ENCODE results near the gene TCEAL4. TPM values are rescaled to one million over a fixed set of nuclear protein-coding genes. Genes with fewer than 3 reads are reported as not detected.

TCEAL4 gene
- total and polyA plus RNA-seq, 4 experiments from 2014 or later: 8.8 to 13.4 (median 10.6) TPM

- Mint-ChIP-seq H3K9me3 (no peaks in the 10 kb centered on the region), H3K4me3 (no peak overlapping the region), H3K36me3 (no peaks in the 10 kb centered on the region), H3K27ac (no peak overlapping the region), H3K4me1 (peaks cover 5 to 6% (median 5%) of the 10 kb centered on the region in 4 donors), H3K27me3 (no peaks in the 10 kb centered on the region)
- no peaks in the 10 kb centered on the region for H3K36me3 ChIP-seq (ENCODE audit: insufficient read depth, low read length)
- no peak for DNase-seq
- POLR2A ChIA-PET (ENCODE audit: partially characterized antibody): no interaction called here
- no peaks in the 10 kb centered on the region for H3K27me3 ChIP-seq (ENCODE audit: insufficient read depth, low read length)
- H3K4me3 ChIP-seq (ENCODE audit: low read length in 2 of 2): no peak overlapping the region
- intact Hi-C loops (cut with micrococcal nuclease): no loop called here
- no peaks in the 10 kb centered on the region for H3K9me3 ChIP-seq (ENCODE audit: control insufficient read depth in 1 of 2, low read length in 2 of 2)
- H3K27ac ChIP-seq (ENCODE audit: low read depth, low read length): no peak overlapping the region
- CTCF ChIA-PET (ENCODE audit: partially characterized antibody): no interaction called here
- peaks cover 8% of the 10 kb centered on the region for H3K4me1 ChIP-seq (ENCODE audit: insufficient read depth, low read length)
Measured at GRCh38 chrX:103549916-103550315, 35.4 kb upstream of the TCEAL4 start.

DNA sequence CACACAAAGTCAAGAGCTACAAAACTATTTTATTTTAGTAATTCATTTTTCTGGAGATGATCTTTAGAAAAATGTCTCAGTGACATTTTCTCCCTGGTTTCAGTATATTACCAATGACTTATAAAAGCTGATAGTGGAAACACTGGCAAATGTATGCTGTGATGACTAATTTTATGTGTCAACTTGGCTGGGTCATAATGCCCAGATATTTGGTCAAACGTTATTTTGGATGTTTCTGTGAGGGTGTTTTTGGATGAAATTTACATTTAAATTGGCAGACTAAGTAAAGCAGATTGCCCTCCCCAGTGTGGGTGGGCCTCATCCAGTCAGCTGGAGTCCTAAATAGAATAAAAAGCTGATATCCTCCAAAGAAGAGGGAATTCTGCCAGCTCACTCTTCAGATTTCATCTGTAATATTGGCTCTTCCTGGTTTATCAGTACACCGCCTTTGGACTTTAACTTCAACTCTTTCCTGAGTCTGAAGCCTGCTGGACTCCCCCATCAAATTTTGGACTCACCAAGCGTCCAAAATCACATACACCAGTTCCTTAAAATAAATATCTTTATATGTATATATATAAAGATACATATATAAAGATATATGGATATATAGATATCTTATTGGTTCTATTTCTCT, 34.8 kb upstream of the TCEAL4 start:
- Histone ChIP-seq H3K27me3 (ENCODE audit: insufficient read depth, low read length) (no peaks in the 10 kb centered on the region), H3K27ac (ENCODE audit: low read depth, low read length) (no peak overlapping the region), H3K4me1 (ENCODE audit: insufficient read depth, low read length) (peaks cover 11% of the 10 kb centered on the region), H3K36me3 (ENCODE audit: insufficient read depth, low read length) (no peaks in the 10 kb centered on the region), H3K9me3 (ENCODE audit: control insufficient read depth in 1 of 2, low read length in 2 of 2) (no peaks in the 10 kb centered on the region), H3K4me3 (ENCODE audit: low read length in 2 of 2) (no peak overlapping the region)
- Mint-ChIP-seq H3K4me3 (no peak overlapping the region), H3K4me1 (peaks cover 6 to 7% (median 6%) of the 10 kb centered on the region in 4 donors), H3K27me3 (no peaks in the 10 kb centered on the region), H3K27ac (no peak overlapping the region), H3K36me3 (no peaks in the 10 kb centered on the region), H3K9me3 (no peaks in the 10 kb centered on the region)
- ChIA-PET POLR2A (ENCODE audit: partially characterized antibody) (no interaction called here), CTCF (ENCODE audit: partially characterized antibody) (interaction anchor here (0.9 kb wide), 1 partner anchor 11 kb away, joined by 3 read pairs; no protein-coding TSS in a partner anchor)
- DNase-seq: no peak
- intact Hi-C loops (cut with micrococcal nuclease): no loop called here

DNA sequence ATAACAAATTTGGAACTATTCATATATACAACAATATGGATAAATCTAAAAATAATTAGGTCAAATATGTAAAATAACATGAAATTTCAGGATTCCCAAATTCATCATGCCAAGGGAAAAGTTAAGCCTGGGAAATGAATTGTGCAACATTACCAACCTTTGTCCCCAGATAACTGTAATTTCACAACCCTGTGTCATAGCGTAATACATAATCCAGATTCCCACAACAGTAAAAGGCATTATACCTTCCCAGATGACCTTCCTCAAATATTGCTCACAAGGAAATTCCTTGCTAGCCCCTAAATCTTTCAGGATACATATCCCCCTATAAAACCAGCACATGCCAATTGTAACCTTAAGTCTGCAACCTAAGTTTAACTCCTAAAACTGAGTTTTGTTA, 33.1 kb upstream of the TCEAL4 start:
- DNase-seq: no peak
- Mint-ChIP-seq H3K4me1 (peaks cover 6 to 7% (median 6%) of the 10 kb centered on the region in 4 donors), H3K9me3 (no peaks in the 10 kb centered on the region), H3K36me3 (no peaks in the 10 kb centered on the region), H3K27me3 (peaks cover 0 to 4% of the 10 kb centered on the region in 2 donors), H3K4me3 (no peak overlapping the region), H3K27ac (no peak overlapping the region)
- H3K9me3 ChIP-seq (ENCODE audit: control insufficient read depth in 1 of 2, low read length in 2 of 2): no peaks in the 10 kb centered on the region
- H3K4me1 ChIP-seq (ENCODE audit: insufficient read depth, low read length): peaks cover 11% of the 10 kb centered on the region
- no peak overlapping the region for H3K27ac ChIP-seq (ENCODE audit: low read depth, low read length)
- intact Hi-C loops (cut with micrococcal nuclease): no loop called here
- CTCF ChIA-PET (ENCODE audit: partially characterized antibody): no interaction called here
- no peaks in the 10 kb centered on the region for H3K36me3 ChIP-seq (ENCODE audit: insufficient read depth, low read length)
- no peak overlapping the region for H3K4me3 ChIP-seq (ENCODE audit: low read length in 2 of 2)
- POLR2A ChIA-PET (ENCODE audit: partially characterized antibody): no interaction called here
- no peaks in the 10 kb centered on the region for H3K27me3 ChIP-seq (ENCODE audit: insufficient read depth, low read length)

GRCh38 chrX:103554687-103555424, 30.5 kb upstream of the TCEAL4 start:
- Mint-ChIP-seq H3K9me3 (no peaks in the 10 kb centered on the region), H3K27ac (peak overlapping the region; percentile 74 to 95 (median 94)), H3K36me3 (no peaks in the 10 kb centered on the region), H3K4me3 (peak overlapping the region; percentile 81 to 93 (median 88)), H3K4me1 (peaks cover 6 to 7% (median 6%) of the 10 kb centered on the region in 4 donors), H3K27me3 (peaks cover 0 to 4% of the 10 kb centered on the region in 2 donors)
- intact Hi-C loops (cut with micrococcal nuclease): no loop called here
- Histone ChIP-seq H3K27me3 (ENCODE audit: insufficient read depth, low read length) (no peaks in the 10 kb centered on the region), H3K27ac (ENCODE audit: low read depth, low read length) (no peak overlapping the region), H3K4me3 (ENCODE audit: low read length in 2 of 2) (peak overlapping the region; percentile 54 to 65), H3K36me3 (ENCODE audit: insufficient read depth, low read length) (no peaks in the 10 kb centered on the region), H3K4me1 (ENCODE audit: insufficient read depth, low read length) (peaks cover 11% of the 10 kb centered on the region), H3K9me3 (ENCODE audit: control insufficient read depth in 1 of 2, low read length in 2 of 2) (no peaks in the 10 kb centered on the region)
- POLR2A ChIA-PET (ENCODE audit: partially characterized antibody): no interaction called here
- DNase-seq: peak; percentile 65 to 76 (median 72)
- CTCF ChIA-PET (ENCODE audit: partially characterized antibody): no interaction called here

GRCh38 chrX:103556963-103557612, 28.2 kb upstream of the TCEAL4 start:
- Mint-ChIP-seq H3K36me3 (no peaks in the 10 kb centered on the region), H3K27ac (no peak overlapping the region), H3K9me3 (no peaks in the 10 kb centered on the region), H3K4me3 (no peak overlapping the region), H3K27me3 (peaks cover 0 to 4% of the 10 kb centered on the region in 2 donors), H3K4me1 (peaks cover 6 to 7% (median 6%) of the 10 kb centered on the region in 4 donors)
- intact Hi-C loops (cut with micrococcal nuclease): no loop called here
- Histone ChIP-seq H3K4me1 (ENCODE audit: insufficient read depth, low read length) (peaks cover 11% of the 10 kb centered on the region), H3K36me3 (ENCODE audit: insufficient read depth, low read length) (no peaks in the 10 kb centered on the region), H3K4me3 (ENCODE audit: low read length in 2 of 2) (no peak overlapping the region), H3K27ac (ENCODE audit: low read depth, low read length) (no peak overlapping the region), H3K27me3 (ENCODE audit: insufficient read depth, low read length) (no peaks in the 10 kb centered on the region), H3K9me3 (ENCODE audit: control insufficient read depth in 1 of 2, low read length in 2 of 2) (no peaks in the 10 kb centered on the region)
- POLR2A ChIA-PET (ENCODE audit: partially characterized antibody): no interaction called here
- no peak for DNase-seq
- CTCF ChIA-PET (ENCODE audit: partially characterized antibody): no interaction called here

GRCh38 chrX:103560256-103560655, 25.1 kb upstream of the TCEAL4 start:
- intact Hi-C loops (cut with micrococcal nuclease): no loop called here
- no peaks in the 10 kb centered on the region for H3K36me3 Mint-ChIP-seq
- H3K4me3 Mint-ChIP-seq: no peak overlapping the region
- no peaks in the 10 kb centered on the region for H3K9me3 ChIP-seq (ENCODE audit: control insufficient read depth in 1 of 2, low read length in 2 of 2)
- no peaks in the 10 kb centered on the region for H3K36me3 ChIP-seq (ENCODE audit: insufficient read depth, low read length)
- CTCF ChIA-PET (ENCODE audit: partially characterized antibody): interaction anchor here (1.2 kb wide), 1 partner anchor 10 kb away, joined by 3 read pairs; no protein-coding TSS in a partner anchor
- peaks cover 2 to 4% of the 10 kb centered on the region in 2 donors for H3K27me3 Mint-ChIP-seq
- no peaks in the 10 kb centered on the region for H3K4me1 ChIP-seq (ENCODE audit: insufficient read depth, low read length)
- no peaks in the 10 kb centered on the region for H3K9me3 Mint-ChIP-seq
- H3K27ac ChIP-seq (ENCODE audit: low read depth, low read length): no peak overlapping the region
- H3K4me1 Mint-ChIP-seq: no peaks in the 10 kb centered on the region
- no peak overlapping the region for H3K4me3 ChIP-seq (ENCODE audit: low read length in 2 of 2)
- DNase-seq: no peak
- no peaks in the 10 kb centered on the region for H3K27me3 ChIP-seq (ENCODE audit: insufficient read depth, low read length)
- POLR2A ChIA-PET (ENCODE audit: partially characterized antibody): no interaction called here
- no peak overlapping the region for H3K27ac Mint-ChIP-seq

- Mint-ChIP-seq H3K4me1 (no peaks in the 10 kb centered on the region), H3K4me3 (no peak overlapping the region), H3K36me3 (no peaks in the 10 kb centered on the region), H3K9me3 (no peaks in the 10 kb centered on the region), H3K27me3 (peaks cover 0 to 2% of the 10 kb centered on the region in 2 donors), H3K27ac (no peak overlapping the region)
- ChIA-PET CTCF (ENCODE audit: partially characterized antibody) (no interaction called here), POLR2A (ENCODE audit: partially characterized antibody) (no interaction called here)
- H3K4me1 ChIP-seq (ENCODE audit: insufficient read depth, low read length): no peaks in the 10 kb centered on the region
- intact Hi-C loops (cut with micrococcal nuclease): no loop called here
- no peaks in the 10 kb centered on the region for H3K36me3 ChIP-seq (ENCODE audit: insufficient read depth, low read length)
- H3K27me3 ChIP-seq (ENCODE audit: insufficient read depth, low read length): no peaks in the 10 kb centered on the region
- no peaks in the 10 kb centered on the region for H3K9me3 ChIP-seq (ENCODE audit: control insufficient read depth in 1 of 2, low read length in 2 of 2)
- DNase-seq: no peak
- no peak overlapping the region for H3K27ac ChIP-seq (ENCODE audit: low read depth, low read length)
- no peak overlapping the region for H3K4me3 ChIP-seq (ENCODE audit: low read length in 2 of 2)
Measured at GRCh38 chrX:103562801-103563200, 22.5 kb upstream of the TCEAL4 start.
